ENCODE data around the gene ARHGEF39.
"Not testable (repeated sequence)": the region's sequence is repeated elsewhere in the genome, so short reads cannot be mapped to it uniquely, and the experiment has no call there.

Gene ARHGEF39

GRCh38 chr9:35641478-35641877 lies 23.5 kb downstream of the ARHGEF39 start:
- not testable (repeated sequence) for H2AFZ ChIP-seq (ENCODE audit: low read length); H2BK120ac ChIP-seq (ENCODE audit: low read depth, low read length); H3K9ac ChIP-seq (ENCODE audit: low read depth, low read length, poor library complexity); H3K9me3 ChIP-seq (replicated peaks in 1 of 2; ENCODE audit: control insufficient read depth in 2 of 2, insufficient read depth in 1 of 2, low read depth in 1 of 2, low read length in 2 of 2); H3K4ac ChIP-seq (ENCODE audit: low read length); H3K18ac ChIP-seq (ENCODE audit: low read length); H3K4me1 ChIP-seq (ENCODE audit: control insufficient read depth in 2 of 2, insufficient read depth in 1 of 2, low read depth in 1 of 2, low read length in 2 of 2); DNase-seq (ENCODE audit: low spot score); H3K27me3 ChIP-seq (ENCODE audit: control insufficient read depth in 3 of 3, insufficient read depth in 3 of 3, low read depth in 1 of 3, low read length in 3 of 3); H3K4me2 ChIP-seq (ENCODE audit: insufficient read depth, low read length, poor library complexity, severe bottlenecking); H4K91ac ChIP-seq (ENCODE audit: low read depth, low read length, poor library complexity); H3K14ac ChIP-seq (ENCODE audit: low read length); H3K36me3 ChIP-seq (replicated peaks in 1 of 2; ENCODE audit: control insufficient read depth in 2 of 2, insufficient read depth in 2 of 2, low read length in 2 of 2); H4K8ac ChIP-seq (ENCODE audit: low read depth, low read length); H2BK5ac ChIP-seq (ENCODE audit: low read length); H3K79me1 ChIP-seq (ENCODE audit: low read depth, low read length); H2AK5ac ChIP-seq (ENCODE audit: low read depth, low read length); H3K23ac ChIP-seq (ENCODE audit: low read depth, low read length, poor library complexity); H2BK12ac ChIP-seq (ENCODE audit: low read length); H3K4me3 ChIP-seq (ENCODE audit: low read length in 2 of 2); H3K27ac ChIP-seq (replicated peaks; ENCODE audit: low read length); H2BK15ac ChIP-seq (ENCODE audit: low read length)
- WGBS, 2 donors (ENCODE audit: extremely low coverage in 2 of 2, insufficient read length in 2 of 2, insufficient replicate concordance in 1 of 2) = no CpG with 5 or more reads among the region's 3 CpGs

GRCh38 chr9:35640431-35640830 lies 24.6 kb downstream of the ARHGEF39 start:
- H2AK5ac ChIP-seq (ENCODE audit: low read depth, low read length); H2AFZ ChIP-seq (ENCODE audit: low read length); H3K14ac ChIP-seq (ENCODE audit: low read length); H2BK15ac ChIP-seq (ENCODE audit: low read length); H3K4me3 ChIP-seq (ENCODE audit: low read length in 2 of 2); H3K23ac ChIP-seq (ENCODE audit: low read depth, low read length, poor library complexity); H3K27me3 ChIP-seq (ENCODE audit: control insufficient read depth in 3 of 3, insufficient read depth in 3 of 3, low read depth in 1 of 3, low read length in 3 of 3); H3K36me3 ChIP-seq (replicated peaks in 1 of 2; ENCODE audit: control insufficient read depth in 2 of 2, insufficient read depth in 2 of 2, low read length in 2 of 2); H4K8ac ChIP-seq (ENCODE audit: low read depth, low read length); H3K9me3 ChIP-seq (replicated peaks in 1 of 2; ENCODE audit: control insufficient read depth in 2 of 2, insufficient read depth in 1 of 2, low read depth in 1 of 2, low read length in 2 of 2); H4K91ac ChIP-seq (ENCODE audit: low read depth, low read length, poor library complexity); H2BK5ac ChIP-seq (ENCODE audit: low read length); H3K79me1 ChIP-seq (ENCODE audit: low read depth, low read length); H2BK12ac ChIP-seq (ENCODE audit: low read length); H3K9ac ChIP-seq (ENCODE audit: low read depth, low read length, poor library complexity); H2BK120ac ChIP-seq (ENCODE audit: low read depth, low read length); H3K4me1 ChIP-seq (ENCODE audit: control insufficient read depth in 2 of 2, insufficient read depth in 1 of 2, low read depth in 1 of 2, low read length in 2 of 2); H3K4ac ChIP-seq (ENCODE audit: low read length); H3K18ac ChIP-seq (ENCODE audit: low read length); DNase-seq (ENCODE audit: low spot score); H3K4me2 ChIP-seq (ENCODE audit: insufficient read depth, low read length, poor library complexity, severe bottlenecking); H3K27ac ChIP-seq (replicated peaks; ENCODE audit: low read length): not testable (repeated sequence)
- no CpG with 5 or more reads among the region's 15 CpGs for WGBS, 2 donors (ENCODE audit: extremely low coverage in 2 of 2, insufficient read length in 2 of 2, insufficient replicate concordance in 1 of 2)

DNA sequence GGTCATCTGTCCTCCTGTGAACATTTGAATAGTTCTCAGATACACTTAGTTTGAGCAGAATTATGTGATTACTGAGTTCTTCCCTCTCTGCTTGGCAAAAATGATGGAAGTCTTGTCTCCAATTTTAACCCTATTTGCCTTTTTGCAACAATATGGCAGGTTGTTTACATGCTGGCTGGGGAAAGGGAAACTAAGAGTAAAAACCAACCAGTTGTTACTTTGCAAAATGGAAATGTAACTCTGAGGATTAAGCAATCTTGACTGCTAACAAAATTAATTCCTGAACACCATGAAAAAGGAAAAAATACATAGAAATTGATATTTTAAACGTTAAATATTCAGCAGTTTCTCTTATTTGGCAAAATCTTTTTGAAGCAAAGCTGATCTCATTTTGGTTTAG lies 25.4 kb downstream of the ARHGEF39 start:
- H3K27me3 ChIP-seq (ENCODE audit: control insufficient read depth in 3 of 3, insufficient read depth in 3 of 3, low read depth in 1 of 3, low read length in 3 of 3) = no peaks in the 10 kb centered on the region
- H4K91ac ChIP-seq (ENCODE audit: low read depth, low read length, poor library complexity) = no peak overlapping the region
- H4K8ac ChIP-seq (ENCODE audit: low read depth, low read length) = no peak overlapping the region
- no peak overlapping the region for H2BK12ac ChIP-seq (ENCODE audit: low read length)
- H3K79me1 ChIP-seq (ENCODE audit: low read depth, low read length) = no peaks in the 10 kb centered on the region
- H3K9me3 ChIP-seq (replicated peaks in 1 of 2; ENCODE audit: control insufficient read depth in 2 of 2, insufficient read depth in 1 of 2, low read depth in 1 of 2, low read length in 2 of 2) = no peaks in the 10 kb centered on the region
- H2BK15ac ChIP-seq (ENCODE audit: low read length) = no peak overlapping the region
- no peak overlapping the region for H2BK120ac ChIP-seq (ENCODE audit: low read depth, low read length)
- WGBS, 2 donors (ENCODE audit: extremely low coverage in 2 of 2, insufficient read length in 2 of 2, insufficient replicate concordance in 1 of 2) = no CpG with 5 or more reads among the region's 1 CpG
- no peak overlapping the region for H3K23ac ChIP-seq (ENCODE audit: low read depth, low read length, poor library complexity)
- no peak for DNase-seq (ENCODE audit: low spot score)
- H3K4ac ChIP-seq (ENCODE audit: low read length) = no peak overlapping the region
- no peak overlapping the region for H2BK5ac ChIP-seq (ENCODE audit: low read length)
- no peak overlapping the region for H3K18ac ChIP-seq (ENCODE audit: low read length)
- H3K27ac ChIP-seq (replicated peaks; ENCODE audit: low read length) = no peak overlapping the region
- no peaks in the 10 kb centered on the region for H3K36me3 ChIP-seq (replicated peaks in 1 of 2; ENCODE audit: control insufficient read depth in 2 of 2, insufficient read depth in 2 of 2, low read length in 2 of 2)
- H3K4me3 ChIP-seq (ENCODE audit: low read length in 2 of 2) = no peak overlapping the region
- H2AFZ ChIP-seq (ENCODE audit: low read length) = no peak overlapping the region
- no peak overlapping the region for H3K14ac ChIP-seq (ENCODE audit: low read length)
- no peak overlapping the region for H2AK5ac ChIP-seq (ENCODE audit: low read depth, low read length)
- no peaks in the 10 kb centered on the region for H3K4me1 ChIP-seq (ENCODE audit: control insufficient read depth in 2 of 2, insufficient read depth in 1 of 2, low read depth in 1 of 2, low read length in 2 of 2)
- no peak overlapping the region for H3K4me2 ChIP-seq (ENCODE audit: insufficient read depth, low read length, poor library complexity, severe bottlenecking)
- H3K9ac ChIP-seq (ENCODE audit: low read depth, low read length, poor library complexity) = no peak overlapping the region

DNA sequence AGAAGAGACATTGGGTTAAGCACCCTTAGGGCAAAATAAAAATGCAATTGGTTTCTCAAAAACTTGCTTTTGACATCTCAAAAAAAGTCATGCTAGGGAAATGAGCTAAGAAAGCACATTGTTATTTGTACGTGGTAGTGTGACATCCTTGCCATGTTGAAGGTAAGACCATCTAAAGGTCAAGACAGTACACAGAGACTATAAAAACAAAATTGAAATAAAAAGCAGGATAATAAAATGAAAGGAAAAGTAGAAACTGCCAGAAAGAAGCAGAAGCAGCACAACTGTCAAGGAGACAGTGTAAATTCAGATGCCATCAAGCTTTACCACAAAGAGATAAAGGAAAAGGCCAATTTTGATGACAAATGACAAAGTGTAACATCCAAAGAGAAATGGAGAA lies 25.8 kb downstream of the ARHGEF39 start:
- not testable (repeated sequence) for H3K4me1 ChIP-seq (ENCODE audit: control insufficient read depth in 2 of 2, insufficient read depth in 1 of 2, low read depth in 1 of 2, low read length in 2 of 2); H3K4me3 ChIP-seq (ENCODE audit: low read length in 2 of 2); H3K4me2 ChIP-seq (ENCODE audit: insufficient read depth, low read length, poor library complexity, severe bottlenecking); H2AK5ac ChIP-seq (ENCODE audit: low read depth, low read length); H3K9me3 ChIP-seq (replicated peaks in 1 of 2; ENCODE audit: control insufficient read depth in 2 of 2, insufficient read depth in 1 of 2, low read depth in 1 of 2, low read length in 2 of 2); H2BK120ac ChIP-seq (ENCODE audit: low read depth, low read length); H3K27ac ChIP-seq (replicated peaks; ENCODE audit: low read length); DNase-seq (ENCODE audit: low spot score); H2BK12ac ChIP-seq (ENCODE audit: low read length); H3K36me3 ChIP-seq (replicated peaks in 1 of 2; ENCODE audit: control insufficient read depth in 2 of 2, insufficient read depth in 2 of 2, low read length in 2 of 2); H3K79me1 ChIP-seq (ENCODE audit: low read depth, low read length); H2BK15ac ChIP-seq (ENCODE audit: low read length); H3K14ac ChIP-seq (ENCODE audit: low read length); H4K8ac ChIP-seq (ENCODE audit: low read depth, low read length); H3K27me3 ChIP-seq (ENCODE audit: control insufficient read depth in 3 of 3, insufficient read depth in 3 of 3, low read depth in 1 of 3, low read length in 3 of 3); H3K23ac ChIP-seq (ENCODE audit: low read depth, low read length, poor library complexity); H3K18ac ChIP-seq (ENCODE audit: low read length); H3K9ac ChIP-seq (ENCODE audit: low read depth, low read length, poor library complexity); H4K91ac ChIP-seq (ENCODE audit: low read depth, low read length, poor library complexity); H2AFZ ChIP-seq (ENCODE audit: low read length); H2BK5ac ChIP-seq (ENCODE audit: low read length); H3K4ac ChIP-seq (ENCODE audit: low read length)
- no CpG with 5 or more reads among the region's 1 CpG for WGBS, 2 donors (ENCODE audit: extremely low coverage in 2 of 2, insufficient read length in 2 of 2, insufficient replicate concordance in 1 of 2)

All from neuronal stem cell (in vitro differentiated cells).